ENCODE data around the gene HTRA3. TPM values are rescaled to one million over a fixed set of nuclear protein-coding genes. Genes with fewer than 3 reads are reported as not detected.

The HTRA3 gene
- total RNA-seq, 1 donor from 2014 or later: 131 TPM

- intact Hi-C loops (cut with DNase I): no loop called here
- ATAC-seq: no peak
- DNase-seq (ENCODE audit: missing footprints): peak; percentile 70
These were observed 7.6 kb upstream of the HTRA3 start for GRCh38 chr4:8261851-8262535.

GRCh38 chr4:8262637-8263322 lies 6.8 kb upstream of the HTRA3 start:
- DNase-seq (ENCODE audit: missing footprints): peak; percentile 54

GRCh38 chr4:8263397-8263796 lies 6.2 kb upstream of the HTRA3 start:
- ATAC-seq (no peak), DNase-seq (ENCODE audit: missing footprints) (no peak)
- intact Hi-C loops (cut with DNase I): no loop called here

More at GRCh38 chr4:8262637-8263322, 6.8 kb upstream of the HTRA3 start:
- no peak for ATAC-seq
- intact Hi-C loops (cut with DNase I): no loop called here

GRCh38 chr4:8264106-8264505 lies 5.4 kb upstream of the HTRA3 start:
- ATAC-seq (no peak), DNase-seq (ENCODE audit: missing footprints) (no peak)
- intact Hi-C loops (cut with DNase I): no loop called here

- DNase-seq (ENCODE audit: missing footprints) (no peak), ATAC-seq (no peak)
- intact Hi-C loops (cut with DNase I): no loop called here
These were observed 4.2 kb upstream of the HTRA3 start for GRCh38 chr4:8265171-8265929.

GRCh38 chr4:8266088-8266487 lies 3.5 kb upstream of the HTRA3 start:
- intact Hi-C loops (cut with DNase I): no loop called here
- ATAC-seq (no peak), DNase-seq (ENCODE audit: missing footprints) (no peak)

GRCh38 chr4:8266508-8266907 lies 3.0 kb upstream of the HTRA3 start:
- intact Hi-C loops (cut with DNase I): no loop called here
- DNase-seq (ENCODE audit: missing footprints): no peak
- peak; percentile 12 for ATAC-seq

- ATAC-seq: peak; percentile 62
- intact Hi-C loops (cut with DNase I): loop anchor here (1.0 kb wide), 1 partner anchor 135 kb away; no protein-coding TSS in a partner anchor
- DNase-seq (ENCODE audit: missing footprints): peak; percentile 92
These were observed 2.5 kb upstream of the HTRA3 start for GRCh38 chr4:8267077-8267476.

GRCh38 chr4:8268211-8268610 lies 1.3 kb upstream of the HTRA3 start:
- DNase-seq (ENCODE audit: missing footprints): no peak
- intact Hi-C loops (cut with DNase I): loop anchor here (2.0 kb wide), 1 partner anchor 25 kb away; no protein-coding TSS in a partner anchor
- ATAC-seq: no peak

GRCh38 chr4:8268901-8269534 lies 536 bp upstream of the HTRA3 start:
- no peak for ATAC-seq
- intact Hi-C loops (cut with DNase I): loop anchor here (2.0 kb wide), 1 partner anchor 26 kb away; no protein-coding TSS in a partner anchor

GRCh38 chr4:8270418-8270771 lies 841 bp downstream of the HTRA3 start:
- intact Hi-C loops (cut with DNase I): no loop called here
- no peak for ATAC-seq
- DNase-seq (ENCODE audit: missing footprints): no peak

More at GRCh38 chr4:8268901-8269534, 536 bp upstream of the HTRA3 start:
- no peak for DNase-seq (ENCODE audit: missing footprints)

- peak; percentile 69 for DNase-seq (ENCODE audit: missing footprints)
- intact Hi-C loops (cut with DNase I): no loop called here
- no peak for ATAC-seq
These were observed 1.6 kb downstream of the HTRA3 start for GRCh38 chr4:8270912-8271815.

- DNase-seq (ENCODE audit: missing footprints): peak; percentile 48
- intact Hi-C loops (cut with DNase I): no loop called here
- ATAC-seq: no peak
These were observed 2.3 kb downstream of the HTRA3 start for GRCh38 chr4:8271821-8272220.

- peak; percentile 24 for ATAC-seq
- intact Hi-C loops (cut with DNase I): no loop called here
These were observed 3.2 kb downstream of the HTRA3 start for GRCh38 chr4:8272472-8273428.

GRCh38 chr4:8273450-8273849 lies 3.9 kb downstream of the HTRA3 start:
- DNase-seq (ENCODE audit: missing footprints): no peak
- no peak for ATAC-seq
- intact Hi-C loops (cut with DNase I): no loop called here

More at GRCh38 chr4:8272472-8273428, 3.2 kb downstream of the HTRA3 start:
- peak; percentile 78 for DNase-seq (ENCODE audit: missing footprints)

GRCh38 chr4:8274066-8274652 lies 4.6 kb downstream of the HTRA3 start:
- DNase-seq (ENCODE audit: missing footprints): peak; percentile 50
- intact Hi-C loops (cut with DNase I): loop anchor here (2.0 kb wide), 2 partner anchors 33 to 129 kb away; no protein-coding TSS in a partner anchor

More at GRCh38 chr4:8274066-8274652, 4.6 kb downstream of the HTRA3 start:
- no peak for ATAC-seq
